Measurements from ENCODE around the gene MYO18B.

DNA sequence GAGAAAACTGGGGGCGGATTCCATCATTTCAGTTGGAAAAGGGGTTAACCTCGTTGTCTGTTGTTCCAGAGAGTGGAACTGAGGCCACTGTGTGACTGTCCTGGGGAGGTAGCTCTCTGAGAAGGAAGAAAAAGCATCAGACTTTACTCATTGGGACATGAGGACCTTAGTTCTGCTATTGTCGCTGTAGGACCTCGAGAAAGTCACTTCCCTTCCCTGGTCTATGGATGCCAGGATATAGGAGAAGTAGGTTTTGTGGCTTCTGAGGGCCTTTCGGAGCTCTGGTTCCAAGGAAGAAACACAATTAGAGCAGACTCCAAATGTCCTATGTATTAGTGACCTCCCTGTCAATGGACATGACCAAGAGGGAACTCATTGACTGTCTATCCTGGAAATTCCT lies 6.2 kb downstream of the MYO18B start:
- TF ChIP-seq CTCF (conservative IDR thresholded peaks at IDR 0.05 in 1 of 2, IDR thresholded peaks at IDR 0.05 in 1 of 2; ENCODE audit: extremely low read depth in 1 of 2, insufficient read depth in 1 of 2, low read depth in 1 of 2, low read length in 2 of 2): no peak
- no peak for TF ChIP-seq EZH2 (IDR thresholded peaks at IDR 0.05; ENCODE audit: borderline replicate concordance, low read length)

Data from mammary epithelial cell (primary cell).